ENCODE data around the gene ADCY3. TPM values are rescaled to one million over a fixed set of nuclear protein-coding genes. Genes with fewer than 3 reads are reported as not detected.

ADCY3 gene
- total and polyA plus RNA-seq, 12 donors: 8.0 to 72.0 (median 35.1) TPM

DNA sequence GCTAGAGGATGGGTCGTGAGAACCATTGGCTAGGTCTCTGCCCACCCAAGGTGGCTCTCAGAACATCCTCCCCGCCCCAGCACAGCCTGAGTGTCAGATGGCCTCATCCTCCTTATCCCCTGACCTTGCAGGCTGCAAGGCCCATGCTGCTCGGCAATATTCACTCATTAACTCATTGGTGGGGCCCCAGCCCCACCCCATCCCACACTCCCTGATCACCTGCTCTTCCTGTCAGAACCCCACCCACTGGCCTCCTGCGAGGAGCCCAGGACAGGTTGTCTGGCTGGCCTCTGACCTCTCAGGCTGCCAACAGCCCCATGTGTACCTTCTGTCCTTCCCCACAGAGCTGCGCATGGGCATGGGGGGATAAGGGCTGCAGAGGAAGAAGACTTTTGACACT is 5.3 kb downstream of the ADCY3 start:
- 81 to 85% (median 85%) methylated on average over 4 to 5 of the region's 5 CpGs for WGBS, 4 donors
- Histone ChIP-seq H3K4me1 (replicated peaks in 1 of 2) (peaks cover 0 to 5% of the 10 kb centered on the region in 2 donors), H3K36me3 (replicated peaks in 1 of 2) (peaks cover 0 to 2% of the 10 kb centered on the region in 2 donors), H3K4me3 (no peak overlapping the region), H3K27me3 (no peaks in the 10 kb centered on the region), H3K9me3 (replicated peaks in 1 of 3) (no peaks in the 10 kb centered on the region), H3K27ac (no peak overlapping the region)
- intact Hi-C loops (cut with DNase I): no loop called here
- DNase-seq: no peak
- TF ChIP-seq, protein P1, sequence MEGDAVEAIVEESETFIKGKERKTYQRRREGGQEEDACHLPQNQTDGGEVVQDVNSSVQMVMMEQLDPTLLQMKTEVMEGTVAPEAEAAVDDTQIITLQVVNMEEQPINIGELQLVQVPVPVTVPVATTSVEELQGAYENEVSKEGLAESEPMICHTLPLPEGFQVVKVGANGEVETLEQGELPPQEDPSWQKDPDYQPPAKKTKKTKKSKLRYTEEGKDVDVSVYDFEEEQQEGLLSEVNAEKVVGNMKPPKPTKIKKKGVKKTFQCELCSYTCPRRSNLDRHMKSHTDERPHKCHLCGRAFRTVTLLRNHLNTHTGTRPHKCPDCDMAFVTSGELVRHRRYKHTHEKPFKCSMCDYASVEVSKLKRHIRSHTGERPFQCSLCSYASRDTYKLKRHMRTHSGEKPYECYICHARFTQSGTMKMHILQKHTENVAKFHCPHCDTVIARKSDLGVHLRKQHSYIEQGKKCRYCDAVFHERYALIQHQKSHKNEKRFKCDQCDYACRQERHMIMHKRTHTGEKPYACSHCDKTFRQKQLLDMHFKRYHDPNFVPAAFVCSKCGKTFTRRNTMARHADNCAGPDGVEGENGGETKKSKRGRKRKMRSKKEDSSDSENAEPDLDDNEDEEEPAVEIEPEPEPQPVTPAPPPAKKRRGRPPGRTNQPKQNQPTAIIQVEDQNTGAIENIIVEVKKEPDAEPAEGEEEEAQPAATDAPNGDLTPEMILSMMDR (IDR thresholded peaks at IDR 0.05): no peak
- no peak for TF ChIP-seq POLR2A (IDR thresholded peaks at IDR 0.05)

DNA sequence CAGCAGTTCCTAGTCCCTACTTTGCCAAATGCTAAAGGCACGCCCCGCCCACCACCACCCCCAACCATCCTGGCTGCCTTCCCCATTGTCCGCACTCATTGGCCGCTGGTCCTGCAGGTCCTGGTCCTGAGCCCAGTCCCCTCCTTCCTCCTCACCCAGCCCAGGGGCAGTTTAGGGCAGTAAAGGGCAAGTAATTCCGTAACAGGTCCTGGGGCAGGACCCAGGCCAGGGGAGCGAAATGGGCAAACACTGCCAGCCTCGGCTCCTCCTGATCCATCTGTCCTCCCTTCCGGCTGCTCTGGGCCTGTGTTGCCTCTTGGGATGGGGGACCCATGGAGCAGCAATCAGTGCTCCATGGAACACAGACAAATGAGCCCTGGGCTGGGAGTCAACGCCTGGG is 6.1 kb downstream of the ADCY3 start:
- Histone ChIP-seq H3K36me3 (replicated peaks in 1 of 2) (peaks cover 0 to 2% of the 10 kb centered on the region in 2 donors), H3K4me1 (replicated peaks in 1 of 2) (peaks cover 0 to 5% of the 10 kb centered on the region in 2 donors), H3K27ac (peak overlapping the region in 1 of 5 donors; percentile 20), H3K9me3 (replicated peaks in 1 of 3) (no peaks in the 10 kb centered on the region), H3K27me3 (no peaks in the 10 kb centered on the region), H3K4me3 (no peak overlapping the region)
- 81 to 95% (median 89%) methylated on average over 7 to 9 of the region's 9 CpGs for WGBS, 4 donors
- no peak for TF ChIP-seq POLR2A (IDR thresholded peaks at IDR 0.05)
- TF ChIP-seq, protein P1 (IDR thresholded peaks at IDR 0.05): no peak
- intact Hi-C loops (cut with DNase I): no loop called here
- no peak for DNase-seq

DNA sequence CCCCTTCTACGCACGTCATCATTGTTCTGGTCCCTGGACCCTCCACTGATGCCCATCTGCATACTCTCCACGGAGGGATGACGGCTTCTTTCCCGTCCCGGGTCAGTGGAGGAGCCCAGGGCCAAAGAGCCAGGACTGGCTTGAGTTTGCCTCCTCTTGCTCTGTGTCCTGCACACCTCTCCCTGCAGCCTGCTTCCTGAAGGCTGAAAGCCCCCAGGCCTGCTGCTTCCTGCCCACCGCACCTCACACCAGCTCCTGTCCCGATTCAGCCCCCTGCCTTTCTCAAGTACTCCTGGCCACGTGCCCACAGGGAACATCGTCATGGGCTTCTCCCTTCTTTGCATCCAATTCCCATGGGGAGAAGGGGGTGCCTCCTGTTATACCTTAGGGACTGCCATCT is 7.1 kb downstream of the ADCY3 start:
- no peak overlapping the region for H3K4me3 ChIP-seq
- TF ChIP-seq, protein P1 (IDR thresholded peaks at IDR 0.05): no peak
- TF ChIP-seq POLR2A (IDR thresholded peaks at IDR 0.05): no peak
- H3K9me3 ChIP-seq (replicated peaks in 1 of 3): no peaks in the 10 kb centered on the region
- DNase-seq: no peak
- 80 to 86% (median 84%) methylated on average over 10 of the region's 10 CpGs for WGBS, 4 donors
- H3K27ac ChIP-seq: peak overlapping the region in 1 of 5 donors; percentile 20
- intact Hi-C loops (cut with DNase I): no loop called here
- H3K4me1 ChIP-seq (replicated peaks in 1 of 2): peaks cover 0 to 5% of the 10 kb centered on the region in 2 donors
- no peaks in the 10 kb centered on the region for H3K27me3 ChIP-seq
- peaks cover 0 to 2% of the 10 kb centered on the region in 2 donors for H3K36me3 ChIP-seq (replicated peaks in 1 of 2)

DNA sequence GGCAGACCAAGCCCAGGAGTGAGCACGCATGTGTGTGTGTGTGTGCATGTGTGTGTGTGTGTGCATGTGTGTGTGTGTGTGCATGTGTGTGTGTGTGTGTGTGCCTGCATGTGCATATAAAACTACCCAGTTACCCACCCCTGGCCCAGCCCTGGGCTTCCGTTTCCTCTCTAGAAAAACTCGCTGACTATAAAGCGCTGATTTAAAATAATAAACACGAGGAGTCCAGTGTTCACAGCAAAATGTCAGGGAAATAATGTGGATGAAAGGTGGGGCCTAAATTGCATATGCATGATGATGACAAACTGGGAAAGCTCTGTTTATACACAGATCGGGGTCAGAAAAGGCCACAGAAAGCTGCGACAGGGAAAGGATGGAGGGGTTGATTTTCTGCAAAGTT is 7.5 kb downstream of the ADCY3 start:
- TF ChIP-seq, protein P1 (IDR thresholded peaks at IDR 0.05): no peak
- no peak for TF ChIP-seq POLR2A (IDR thresholded peaks at IDR 0.05)
- DNase-seq: no peak
- H3K36me3 ChIP-seq (replicated peaks in 1 of 2): peaks cover 0 to 2% of the 10 kb centered on the region in 2 donors
- H3K4me1 ChIP-seq (replicated peaks in 1 of 2): peaks cover 0 to 5% of the 10 kb centered on the region in 2 donors
- H3K4me3 ChIP-seq: no peak overlapping the region
- no peaks in the 10 kb centered on the region for H3K9me3 ChIP-seq (replicated peaks in 1 of 3)
- intact Hi-C loops (cut with DNase I): no loop called here
- no peaks in the 10 kb centered on the region for H3K27me3 ChIP-seq
- WGBS, 4 donors: 80 to 86% (median 84%) methylated on average over 7 of the region's 7 CpGs
- no peak overlapping the region for H3K27ac ChIP-seq

Measured in adrenal gland (tissue), 12 donors.